ENCODE measurements around the gene GRAMD4.

- TF ChIP-seq POLR2AphosphoS5 (IDR thresholded peaks at IDR 0.05; ENCODE audit: low read depth, low read length): no peak
- no peak for TF ChIP-seq POLR2A (IDR thresholded peaks at IDR 0.05; ENCODE audit: low read depth, low read length)
- no peak for TF ChIP-seq TAF1 (IDR thresholded peaks at IDR 0.05; ENCODE audit: low read depth, low read length)
These were observed 10.4 kb upstream of the GRAMD4 start for GRCh38 chr22:46609724-46610201.

All from GM12891 (cell line).